ENCODE measurements around the gene KNG1.

The KNG1 gene

GRCh38 chr3:186772701-186773417 lies 55.7 kb downstream of the KNG1 start:
- DNase-seq (ENCODE audit: low spot score) = peak; percentile 79

- DNase-seq (ENCODE audit: low spot score) = no peak
These were observed 58.8 kb downstream of the KNG1 start for GRCh38 chr3:186775999-186776398.

- no peak for DNase-seq (ENCODE audit: low spot score)
These were observed 62.0 kb downstream of the KNG1 start for GRCh38 chr3:186779204-186779603.

GRCh38 chr3:186782542-186783057 lies 65.4 kb downstream of the KNG1 start:
- no peak for DNase-seq (ENCODE audit: low spot score)

GRCh38 chr3:186783058-186783730 lies 66.0 kb downstream of the KNG1 start, which contains the start of gene EIF4A2:
Gene EIF4A2 (plus strand): TSS chr3:186783577. CDS start chr3:186783611, 34 bp downstream.
- DNase-seq (ENCODE audit: low spot score) = peak; percentile 89

GRCh38 chr3:186783731-186784515 lies 66.8 kb downstream of the KNG1 start:
- peak; percentile 91 for DNase-seq (ENCODE audit: low spot score)

GRCh38 chr3:186784820-186785494 lies 67.8 kb downstream of the KNG1 start:
- no peak for DNase-seq (ENCODE audit: low spot score)

- no peak for DNase-seq (ENCODE audit: low spot score)
These were observed 68.4 kb downstream of the KNG1 start for GRCh38 chr3:186785495-186786018.

- no peak for DNase-seq (ENCODE audit: low spot score)
These were observed 69.8 kb downstream of the KNG1 start for GRCh38 chr3:186786922-186787321.

- DNase-seq (ENCODE audit: low spot score) = no peak
These were observed 70.7 kb downstream of the KNG1 start for GRCh38 chr3:186787642-186788481.

GRCh38 chr3:186788482-186789370 lies 71.6 kb downstream of the KNG1 start:
- no peak for DNase-seq (ENCODE audit: low spot score)

GRCh38 chr3:186789554-186790260 lies 72.5 kb downstream of the KNG1 start:
- no peak for DNase-seq (ENCODE audit: low spot score)

- no peak for DNase-seq (ENCODE audit: low spot score)
These were observed 73.3 kb downstream of the KNG1 start for GRCh38 chr3:186790261-186790981.

All from Ammon's horn (tissue), 1 donor.